Activated CD8-positive, alpha-beta memory T cell treated with anti-CD3 and anti-CD28 coated beads, Interleukin-2, amount 10 ng/mL, durations not matched to agents 7 days and 5 days (primary cell): ENCODE data around the gene SIGLEC1. TPM values are rescaled to one million over a fixed set of nuclear protein-coding genes. Genes with fewer than 3 reads are reported as not detected.

ENCODE experiments used
- ATAC-seq: fragments of 150-1000 bp; cut with Tn5 transposase; one replicate; pipeline ENCODE4 v1.10.0; 2021; ENCODE audit warnings: moderate library complexity
- CTCF ChIA-PET: fragments of 350-600 bp; sonication (Branson Sonifier 250); formaldehyde crosslinking; loops from one replicate; lab custom pipeline; 2021; ENCODE audit warnings: antibody characterized with exemption; lab: Charles Lee
- DNase-seq: peaks from one replicate; pipeline ENCODE4 v3.0.0-alpha.2; 2020
- H3K27ac Mint-ChIP-seq: one replicate; pipeline ENCODE4 v1.8.0; 2021; ENCODE audit warnings: mild to moderate bottlenecking, mixed read lengths
- H3K27me3 Mint-ChIP-seq: one replicate; pipeline ENCODE4 v1.8.0; 2021; ENCODE audit warnings: mixed read lengths
- H3K36me3 Mint-ChIP-seq: one replicate; pipeline ENCODE4 v1.8.0; 2021; ENCODE audit warnings: mild to moderate bottlenecking, mixed read lengths
- H3K4me1 Mint-ChIP-seq: one replicate; pipeline ENCODE4 v1.8.0; 2021; ENCODE audit warnings: mixed read lengths
- H3K4me3 Mint-ChIP-seq: one replicate; pipeline ENCODE4 v1.8.0; 2021; ENCODE audit warnings: mild to moderate bottlenecking, moderate library complexity, mixed read lengths
- H3K9me3 Mint-ChIP-seq: one replicate; pipeline ENCODE4 v1.8.0; 2022; ENCODE audit warnings: low read depth, mixed read lengths
- total RNA-seq, 2 experiments: library from RNA; stranded (reverse); gene quantifications; one replicate each; pipeline ENCODE4 v1.2.3, GENCODE V29; 2021

The SIGLEC1 gene
- total RNA-seq, 2 experiments from 2014 or later = not detected

- DNase-seq (no peak), ATAC-seq (no peak)
- CTCF ChIA-PET = interaction anchor here (0.7 to 5.3 kb wide), 39 partner anchors 9 to 554 kb away, joined by 3 to 122 read pairs (median 4); partner anchors contain the start of genes ADAM33 and ADISSP
- Mint-ChIP-seq H3K4me3 (no peak overlapping the region), H3K36me3 (no peaks in the 10 kb centered on the region), H3K27me3 (peaks cover 8% of the 10 kb centered on the region), H3K4me1 (peaks cover 6% of the 10 kb centered on the region), H3K9me3 (no peaks in the 10 kb centered on the region), H3K27ac (no peak overlapping the region)
Observed at GRCh38 chr20:3711484-3711941, 887 bp downstream of the SIGLEC1 start.

- Mint-ChIP-seq H3K27ac (no peak overlapping the region), H3K4me3 (no peak overlapping the region), H3K27me3 (peaks cover 8% of the 10 kb centered on the region), H3K36me3 (no peaks in the 10 kb centered on the region), H3K9me3 (no peaks in the 10 kb centered on the region), H3K4me1 (peaks cover 6% of the 10 kb centered on the region)
- CTCF ChIA-PET = interaction anchor here (0.7 to 5.3 kb wide), 43 partner anchors 9 to 554 kb away, joined by 3 to 122 read pairs (median 4); partner anchors contain the start of genes ADAM33 and ADISSP
- peak; percentile 80 for DNase-seq
- ATAC-seq = peak; percentile 78
Observed at GRCh38 chr20:3710703-3711483, 1.5 kb downstream of the SIGLEC1 start.

DNA sequence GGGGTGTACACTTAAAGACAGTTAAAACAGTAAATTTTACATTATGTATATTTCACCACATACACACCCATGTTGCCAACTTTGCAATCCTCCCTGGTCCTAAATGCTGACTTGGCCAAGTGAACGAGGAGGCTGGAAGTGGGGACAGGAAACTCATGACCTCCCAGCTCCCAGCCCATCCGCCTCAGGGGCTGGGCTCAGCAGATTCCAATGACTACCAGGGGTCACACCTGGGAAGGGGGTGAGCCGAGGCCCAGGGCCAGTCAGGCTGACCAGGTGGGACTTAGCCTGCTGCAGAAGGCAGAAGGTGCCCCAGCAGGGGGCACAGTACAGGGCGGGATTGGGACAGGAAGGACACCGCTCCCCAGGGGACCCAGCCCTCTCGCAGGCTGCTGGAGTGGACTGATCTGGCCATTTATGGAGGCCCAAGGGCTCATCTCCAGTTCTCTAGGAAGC, 2.4 kb downstream of the SIGLEC1 start:
- H3K27me3 Mint-ChIP-seq = peaks cover 8% of the 10 kb centered on the region
- CTCF ChIA-PET = interaction anchor here (1.0 to 5.3 kb wide), 26 partner anchors 10 to 152 kb away, joined by 3 to 122 read pairs (median 6); partner anchors contain the start of genes ADAM33 and ADISSP
- peak; percentile 31 for ATAC-seq
- no peak overlapping the region for H3K4me3 Mint-ChIP-seq
- H3K27ac Mint-ChIP-seq = no peak overlapping the region
- no peaks in the 10 kb centered on the region for H3K9me3 Mint-ChIP-seq
- peaks cover 6% of the 10 kb centered on the region for H3K4me1 Mint-ChIP-seq
- no peak for DNase-seq
- H3K36me3 Mint-ChIP-seq = no peaks in the 10 kb centered on the region

DNA sequence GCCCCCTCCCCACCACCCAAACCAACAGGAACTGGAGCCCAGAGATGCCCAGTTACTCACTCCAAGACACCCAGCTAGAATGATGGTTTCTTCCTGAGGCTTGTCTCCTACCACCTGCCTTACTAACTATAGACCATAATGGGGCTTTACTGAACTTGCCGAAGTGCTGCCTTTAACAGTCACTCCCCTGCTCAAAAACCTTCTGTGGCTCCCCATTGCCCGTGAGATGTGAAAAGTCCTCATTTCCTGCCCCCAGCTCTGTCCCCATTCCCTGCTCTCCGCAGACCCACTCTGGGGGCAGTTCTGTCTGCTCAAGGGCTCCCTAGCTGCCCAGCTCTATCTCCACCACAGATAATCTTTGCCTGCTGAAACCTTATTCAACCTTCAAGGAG, 4.9 kb downstream of the SIGLEC1 start:
- Mint-ChIP-seq H3K27ac (no peak overlapping the region), H3K4me1 (peaks cover 6% of the 10 kb centered on the region), H3K36me3 (no peaks in the 10 kb centered on the region), H3K9me3 (no peaks in the 10 kb centered on the region), H3K27me3 (peaks cover 8% of the 10 kb centered on the region), H3K4me3 (no peak overlapping the region)
- ATAC-seq = no peak
- CTCF ChIA-PET = interaction anchor here (0.9 to 5.3 kb wide), 3 partner anchors 30 to 144 kb away, joined by 5 to 122 read pairs (median 6); partner anchors contain the start of gene ADAM33
- DNase-seq = no peak

- H3K4me1 Mint-ChIP-seq = peaks cover 6% of the 10 kb centered on the region
- H3K36me3 Mint-ChIP-seq = no peaks in the 10 kb centered on the region
- no peaks in the 10 kb centered on the region for H3K9me3 Mint-ChIP-seq
- CTCF ChIA-PET = interaction anchor here (0.9 to 5.3 kb wide), 4 partner anchors 11 to 144 kb away, joined by 3 to 122 read pairs (median 6); partner anchors contain the start of gene ADAM33
- no peak for ATAC-seq
- H3K27ac Mint-ChIP-seq = no peak overlapping the region
- H3K27me3 Mint-ChIP-seq = peaks cover 8% of the 10 kb centered on the region
- no peak for DNase-seq
- no peak overlapping the region for H3K4me3 Mint-ChIP-seq
Observed at GRCh38 chr20:3706774-3707507, 5.5 kb downstream of the SIGLEC1 start.

GRCh38 chr20:3705970-3706739, 6.2 kb downstream of the SIGLEC1 start:
- H3K27ac Mint-ChIP-seq = no peak overlapping the region
- DNase-seq (no peak), ATAC-seq (no peak)
- peaks cover 8% of the 10 kb centered on the region for H3K27me3 Mint-ChIP-seq
- H3K4me3 Mint-ChIP-seq = no peak overlapping the region
- no peaks in the 10 kb centered on the region for H3K36me3 Mint-ChIP-seq
- CTCF ChIA-PET = interaction anchor here (0.9 to 5.3 kb wide), 4 partner anchors 10 to 47 kb away, joined by 3 to 122 read pairs (median 4); partner anchors contain the start of gene ADAM33
- H3K9me3 Mint-ChIP-seq = no peaks in the 10 kb centered on the region
- peaks cover 6% of the 10 kb centered on the region for H3K4me1 Mint-ChIP-seq

- DNase-seq (no peak), ATAC-seq (no peak)
- peaks cover 8% of the 10 kb centered on the region for H3K27me3 Mint-ChIP-seq
- no peak overlapping the region for H3K27ac Mint-ChIP-seq
- no peaks in the 10 kb centered on the region for H3K9me3 Mint-ChIP-seq
- CTCF ChIA-PET = interaction anchor here (0.9 to 1.6 kb wide), 3 partner anchors 29 to 142 kb away, joined by 3 to 6 read pairs (median 3); no protein-coding TSS in a partner anchor
- no peak overlapping the region for H3K4me3 Mint-ChIP-seq
- H3K36me3 Mint-ChIP-seq = no peaks in the 10 kb centered on the region
- peaks cover 6% of the 10 kb centered on the region for H3K4me1 Mint-ChIP-seq
Observed at GRCh38 chr20:3705491-3705969, 6.9 kb downstream of the SIGLEC1 start.

DNA sequence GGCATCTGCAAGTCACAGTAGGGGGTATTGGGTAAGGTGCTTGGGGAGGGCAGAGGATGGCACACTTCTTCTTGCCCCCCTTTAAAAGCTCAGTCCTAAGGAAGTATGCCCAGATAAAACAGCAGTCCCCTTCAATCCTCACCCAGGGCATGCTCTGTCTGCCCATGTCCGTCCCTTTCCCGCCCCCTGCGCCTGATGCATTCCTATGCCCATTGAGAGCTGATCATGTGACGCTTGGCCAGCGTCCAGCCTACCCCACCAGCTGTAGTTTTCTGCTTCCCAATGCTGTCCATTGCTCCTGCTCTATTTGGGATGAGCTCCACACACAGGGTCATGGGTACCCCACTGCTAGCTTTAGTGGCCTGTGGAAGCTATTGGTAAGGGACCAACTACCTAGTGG, 8.3 kb downstream of the SIGLEC1 start:
- no peak overlapping the region for H3K4me3 Mint-ChIP-seq
- no peak overlapping the region for H3K27ac Mint-ChIP-seq
- peaks cover 4% of the 10 kb centered on the region for H3K27me3 Mint-ChIP-seq
- no peak for DNase-seq
- H3K4me1 Mint-ChIP-seq = peaks cover 2% of the 10 kb centered on the region
- CTCF ChIA-PET = interaction anchor here (0.6 to 1.6 kb wide), 3 partner anchors 27 to 156 kb away, joined by 3 to 6 read pairs (median 3); no protein-coding TSS in a partner anchor
- H3K36me3 Mint-ChIP-seq = no peaks in the 10 kb centered on the region
- H3K9me3 Mint-ChIP-seq = no peaks in the 10 kb centered on the region
- no peak for ATAC-seq

GRCh38 chr20:3702611-3703391, 9.6 kb downstream of the SIGLEC1 start:
- H3K9me3 Mint-ChIP-seq = no peaks in the 10 kb centered on the region
- H3K4me3 Mint-ChIP-seq = no peak overlapping the region
- H3K27ac Mint-ChIP-seq = no peak overlapping the region
- no peak for DNase-seq
- no peaks in the 10 kb centered on the region for H3K36me3 Mint-ChIP-seq
- H3K4me1 Mint-ChIP-seq = no peaks in the 10 kb centered on the region
- CTCF ChIA-PET = no interaction called here
- no peaks in the 10 kb centered on the region for H3K27me3 Mint-ChIP-seq
- ATAC-seq = no peak

- no peak overlapping the region for H3K27ac Mint-ChIP-seq
- no peaks in the 10 kb centered on the region for H3K9me3 Mint-ChIP-seq
- H3K27me3 Mint-ChIP-seq = no peaks in the 10 kb centered on the region
- DNase-seq (no peak), ATAC-seq (no peak)
- no peak overlapping the region for H3K4me3 Mint-ChIP-seq
- no peaks in the 10 kb centered on the region for H3K4me1 Mint-ChIP-seq
- H3K36me3 Mint-ChIP-seq = no peaks in the 10 kb centered on the region
- CTCF ChIA-PET = interaction anchor here (2.7 to 8.7 kb wide), 2 partner anchors 9 to 25 kb away, joined by 11 to 46 read pairs; no protein-coding TSS in a partner anchor
Observed at GRCh38 chr20:3701061-3701998, 11.1 kb downstream of the SIGLEC1 start.

GRCh38 chr20:3699037-3699436, 13.4 kb downstream of the SIGLEC1 start:
- CTCF ChIA-PET = interaction anchor here (2.7 to 8.7 kb wide), 2 partner anchors 11 to 23 kb away, joined by 11 to 46 read pairs; no protein-coding TSS in a partner anchor
- H3K4me3 Mint-ChIP-seq = no peak overlapping the region

More at GRCh38 chr20:3699037-3699436, 13.4 kb downstream of the SIGLEC1 start:
- Mint-ChIP-seq H3K36me3 (no peaks in the 10 kb centered on the region), H3K27ac (no peak overlapping the region), H3K4me1 (no peaks in the 10 kb centered on the region), H3K9me3 (no peaks in the 10 kb centered on the region), H3K27me3 (no peaks in the 10 kb centered on the region)
- no peak for ATAC-seq
- no peak for DNase-seq
